ENCODE measurements around the gene INPP5D.

The INPP5D gene

GRCh38 chr2:233076749-233077148 is 16.6 kb downstream of the INPP5D start:
- no peak for DNase-seq

- no peak for DNase-seq
These were observed 19.3 kb downstream of the INPP5D start for GRCh38 chr2:233079473-233079877.

- DNase-seq: no peak
These were observed 20.1 kb downstream of the INPP5D start for GRCh38 chr2:233079953-233080835.

- DNase-seq: no peak
These were observed 20.7 kb downstream of the INPP5D start for GRCh38 chr2:233080836-233081229.

- DNase-seq: no peak
These were observed 21.1 kb downstream of the INPP5D start for GRCh38 chr2:233081232-233081730.

GRCh38 chr2:233081731-233082221 is 21.6 kb downstream of the INPP5D start:
- DNase-seq: no peak

GRCh38 chr2:233082222-233082930 is 22.2 kb downstream of the INPP5D start:
- no peak for DNase-seq

GRCh38 chr2:233082931-233083755 is 23.0 kb downstream of the INPP5D start:
- no peak for DNase-seq

GRCh38 chr2:233083782-233084181 is 23.6 kb downstream of the INPP5D start:
- DNase-seq: no peak

GRCh38 chr2:233084488-233084887 is 24.3 kb downstream of the INPP5D start:
- no peak for DNase-seq

- no peak for DNase-seq
These were observed 25.1 kb downstream of the INPP5D start for GRCh38 chr2:233085037-233085838.

GRCh38 chr2:233085839-233086150 is 25.7 kb downstream of the INPP5D start:
- DNase-seq: no peak

- DNase-seq: no peak
These were observed 27.6 kb downstream of the INPP5D start for GRCh38 chr2:233087713-233088112.

GRCh38 chr2:233088972-233089345 is 28.8 kb downstream of the INPP5D start:
- no peak for DNase-seq

GRCh38 chr2:233089851-233090250 is 29.7 kb downstream of the INPP5D start:
- DNase-seq: no peak

GRCh38 chr2:233090879-233091278 is 30.7 kb downstream of the INPP5D start:
- no peak for DNase-seq

- DNase-seq: no peak
These were observed 31.6 kb downstream of the INPP5D start for GRCh38 chr2:233091595-233092375.

GRCh38 chr2:233092432-233093165 is 32.5 kb downstream of the INPP5D start:
- no peak for DNase-seq

- DNase-seq: no peak
These were observed 33.0 kb downstream of the INPP5D start for GRCh38 chr2:233093166-233093448.

GRCh38 chr2:233093721-233094120 is 33.6 kb downstream of the INPP5D start:
- DNase-seq: no peak

- DNase-seq: no peak
These were observed 34.5 kb downstream of the INPP5D start for GRCh38 chr2:233094614-233095013.

Data from NCI-H2227 treated with DMSO at 0.1 percent for 48 hours (cell line).